ENCODE measurements around the gene NEK9. TPM values are rescaled to one million over a fixed set of nuclear protein-coding genes. Genes with fewer than 3 reads are reported as not detected.

NEK9 gene
- total and polyA plus RNA-seq, 4 donors: 13.4 to 46.0 (median 29.8) TPM

- Histone ChIP-seq H3K27me3 (ENCODE audit: control insufficient read depth in 4 of 4, insufficient read depth in 4 of 4, low read length in 3 of 4) (no peaks in the 10 kb centered on the region), H3K27ac (ENCODE audit: low read depth in 1 of 2, low read length in 2 of 2) (peak overlapping the region; percentile 54 to 76), H3K4me3 (ENCODE audit: low read depth in 1 of 3, low read length in 3 of 3) (no peak overlapping the region), H3K9ac (ENCODE audit: low read depth in 1 of 2, low read length in 2 of 2) (no peak overlapping the region), H3K9me3 (ENCODE audit: control insufficient read depth in 4 of 4, low read length in 3 of 4) (no peaks in the 10 kb centered on the region), H3K36me3 (ENCODE audit: control insufficient read depth in 4 of 4, insufficient read depth in 3 of 4, low read depth in 1 of 4, low read length in 3 of 4) (peaks cover 2 to 7% (median 2%) of the 10 kb centered on the region in 4 donors), H3K4me1 (ENCODE audit: control insufficient read depth in 4 of 4, insufficient read depth in 4 of 4, low read length in 3 of 4) (peaks cover 10 to 25% (median 13%) of the 10 kb centered on the region in 4 donors)
- whole genome bisulfite sequencing: 93% methylated on average over 2 of the region's 2 CpGs
- no peak for DNase-seq (ENCODE audit: low spot score)
- no peak for TF ChIP-seq GABPA (IDR thresholded peaks at IDR 0.05 in 1 of 2, conservative IDR thresholded peaks at IDR 0.05 in 1 of 2)
- no peak for TF ChIP-seq RAD21 (IDR thresholded peaks at IDR 0.05)
- no peak for TF ChIP-seq HNF4A (conservative IDR thresholded peaks at IDR 0.05)
- no peak for TF ChIP-seq JUND (IDR thresholded peaks at IDR 0.05)
- no peak for TF ChIP-seq REST (IDR thresholded peaks at IDR 0.05)
- no peak for TF ChIP-seq SP1 (IDR thresholded peaks at IDR 0.05)
- no peak for TF ChIP-seq FOXA1 (IDR thresholded peaks at IDR 0.05)
- TF ChIP-seq HNF4G (IDR thresholded peaks at IDR 0.05): no peak
- TF ChIP-seq RXRA (IDR thresholded peaks at IDR 0.05): no peak
- TF ChIP-seq, protein P1, sequence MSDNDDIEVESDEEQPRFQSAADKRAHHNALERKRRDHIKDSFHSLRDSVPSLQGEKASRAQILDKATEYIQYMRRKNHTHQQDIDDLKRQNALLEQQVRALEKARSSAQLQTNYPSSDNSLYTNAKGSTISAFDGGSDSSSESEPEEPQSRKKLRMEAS (IDR thresholded peaks at IDR 0.05): no peak
- no peak for TF ChIP-seq EGR1 (IDR thresholded peaks at IDR 0.05; ENCODE audit: low read depth in 2 of 2)
Observed at GRCh38 chr14:75040959-75041358, 85.9 kb downstream of the NEK9 start.

DNA sequence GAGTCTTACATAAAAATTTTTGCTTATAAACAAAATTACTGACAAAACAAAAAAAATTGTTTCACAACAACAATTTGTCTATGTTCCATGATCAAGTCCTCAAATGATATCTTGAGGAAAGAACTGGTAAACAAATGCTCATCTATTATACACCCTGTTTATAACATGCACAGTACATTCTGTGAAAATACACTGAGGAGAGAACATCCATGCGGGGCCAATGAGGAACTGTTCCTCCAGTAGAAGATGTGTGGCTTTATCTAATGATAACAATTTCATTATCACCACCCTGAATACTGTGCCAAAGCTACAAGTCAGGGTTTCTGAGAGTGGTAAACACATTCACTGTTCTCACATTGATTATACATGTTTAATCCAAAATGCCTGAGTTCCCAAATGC is 86.3 kb downstream of the NEK9 start:
- Histone ChIP-seq H3K4me3 (ENCODE audit: low read depth in 1 of 3, low read length in 3 of 3) (no peak overlapping the region), H3K36me3 (ENCODE audit: control insufficient read depth in 4 of 4, insufficient read depth in 3 of 4, low read depth in 1 of 4, low read length in 3 of 4) (peaks cover 2 to 10% (median 5%) of the 10 kb centered on the region in 4 donors), H3K9ac (ENCODE audit: low read depth in 1 of 2, low read length in 2 of 2) (no peak overlapping the region), H3K27ac (ENCODE audit: low read depth in 1 of 2, low read length in 2 of 2) (no peak overlapping the region), H3K9me3 (ENCODE audit: control insufficient read depth in 4 of 4, low read length in 3 of 4) (no peaks in the 10 kb centered on the region), H3K27me3 (ENCODE audit: control insufficient read depth in 4 of 4, insufficient read depth in 4 of 4, low read length in 3 of 4) (no peaks in the 10 kb centered on the region), H3K4me1 (ENCODE audit: control insufficient read depth in 4 of 4, insufficient read depth in 4 of 4, low read length in 3 of 4) (peaks cover 10 to 25% (median 13%) of the 10 kb centered on the region in 4 donors)
- 76% methylated on average over 1 of the region's 1 CpG for WGBS
- no peak for DNase-seq (ENCODE audit: low spot score)
- TF ChIP-seq FOXA2 (IDR thresholded peaks at IDR 0.05): no peak

DNA sequence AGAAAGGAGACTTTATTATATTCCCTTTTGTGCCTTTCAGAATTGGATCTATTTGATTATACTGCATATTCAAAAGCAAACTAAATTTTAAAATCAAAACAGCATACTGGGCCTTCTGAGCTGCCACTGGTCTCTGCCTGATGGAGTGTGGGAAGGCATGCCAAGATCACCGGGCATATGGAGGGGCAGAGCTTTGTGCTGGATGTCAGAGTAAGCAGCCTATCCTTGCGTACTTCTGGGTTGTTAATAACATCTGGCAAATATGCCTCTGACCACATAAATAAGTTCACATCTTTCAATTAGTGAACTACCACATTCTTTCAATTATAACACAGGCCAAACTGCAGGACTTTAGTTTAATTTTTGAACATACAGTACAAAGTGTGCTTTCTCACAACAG is 93.9 kb downstream of the NEK9 start:
- no peak for DNase-seq (ENCODE audit: low spot score)
- H3K4me3 ChIP-seq (ENCODE audit: low read depth in 1 of 3, low read length in 3 of 3): no peak overlapping the region
- H3K4me1 ChIP-seq (ENCODE audit: control insufficient read depth in 4 of 4, insufficient read depth in 4 of 4, low read length in 3 of 4): no peaks in the 10 kb centered on the region
- peaks cover 3 to 46% (median 29%) of the 10 kb centered on the region in 4 donors for H3K36me3 ChIP-seq (ENCODE audit: control insufficient read depth in 4 of 4, insufficient read depth in 3 of 4, low read depth in 1 of 4, low read length in 3 of 4)
- TF ChIP-seq RAD21 (IDR thresholded peaks at IDR 0.05) (no peak), NR2F2 (IDR thresholded peaks at IDR 0.05) (no peak), RXRA (IDR thresholded peaks at IDR 0.05) (no peak), SP1 (IDR thresholded peaks at IDR 0.05) (no peak)
- H3K9me3 ChIP-seq (ENCODE audit: control insufficient read depth in 4 of 4, low read length in 3 of 4): no peaks in the 10 kb centered on the region
- H3K9ac ChIP-seq (ENCODE audit: low read depth in 1 of 2, low read length in 2 of 2): no peak overlapping the region
- H3K27ac ChIP-seq (ENCODE audit: low read depth in 1 of 2, low read length in 2 of 2): no peak overlapping the region
- WGBS: 97% methylated on average over 2 of the region's 2 CpGs
- no peaks in the 10 kb centered on the region for H3K27me3 ChIP-seq (ENCODE audit: control insufficient read depth in 4 of 4, insufficient read depth in 4 of 4, low read length in 3 of 4)
